Uterus (tissue), 4 donors: ENCODE data around the gene FUT8. TPM values are rescaled to one million over a fixed set of nuclear protein-coding genes. Genes with fewer than 3 reads are reported as not detected.

ENCODE experiments used
- DNase-seq, 2 donors: peaks; one replicate each; pipeline ENCODE4 v3.0.0-alpha.2; 2019 to 2020
- H3K27ac ChIP-seq, 2 donors: fragments of 200-600 bp; sonication (generic); 1 replicate in 1 of 2; 2 replicates in 1 of 2; pipeline ENCODE4 v1.5.1; 2016 to 2018
- H3K27me3 ChIP-seq, 2 donors: fragments of 200-600 bp; sonication (generic); one replicate each; pipeline ENCODE4 v1.5.1; 2018 to 2019; ENCODE audit warnings: control low read depth in 1 of 2
- H3K36me3 ChIP-seq, 2 donors: fragments of 200-600 bp; sonication (generic); one replicate each; pipeline ENCODE4 v1.5.1; 2019; ENCODE audit warnings: control low read depth in 1 of 2
- H3K4me1 ChIP-seq, 2 donors: fragments of 200-600 bp; sonication (generic); one replicate each; pipeline ENCODE4 v1.5.1; 2018 to 2019; ENCODE audit warnings: control low read depth in 1 of 2
- H3K4me3 ChIP-seq, 2 donors: fragments of 200-600 bp; sonication (generic); 1 replicate in 1 of 2; 2 replicates in 1 of 2; pipeline ENCODE4 v1.5.1; 2018 to 2019; ENCODE audit warnings: mild to moderate bottlenecking in 1 of 2
- H3K9me3 ChIP-seq, 2 donors: fragments of 200-600 bp; sonication (generic); one replicate each; pipeline ENCODE4 v1.5.1; 2019; ENCODE audit warnings: control low read depth in 1 of 2
- POLR2A ChIP-seq, 2 donors: fragments of 450-650 bp; IDR thresholded peaks; one replicate each; pipeline ENCODE4 v1.6.1; 2016; ENCODE audit warnings: antibody characterized with exemption in 2 of 2, mild to moderate bottlenecking in 1 of 2, moderate library complexity in 1 of 2
- intact Hi-C: fragments of 100-400 bp; cut with DNase I; formaldehyde crosslinking; loops from one replicate; pipeline ENCODE4 v1.15.1; 2023; ENCODE audit warnings: low total_unique reads
- total RNA-seq, 4 donors: library from RNA; depleted of rRNA in 3 of 4; stranded (reverse); fragments of >200 nt in 3 of 4; gene quantifications; one replicate each; pipeline versions ENCODE4 v1.1.0 to v1.2.4, GENCODE V29; 2014 to 2023
- TF ChIP-seq, protein P1 (sequence below), 4 experiments: fragments of 200-600 bp in 2 of 4; fragments of 450-650 bp in 2 of 4; sonication (generic) in 2 of 4; IDR thresholded peaks; one replicate each; pipeline ENCODE4 v1.5.1; 2016 to 2019; ENCODE audit warnings: antibody characterized with exemption in 4 of 4, mild to moderate bottlenecking in 2 of 4, moderate library complexity in 1 of 4
- donor health status: DM: yes; HTN: yes; CAD: no.

Gene FUT8
- total RNA-seq, 4 donors from 2014 or later, result 39.2 to 57.6 (median 51.8) TPM

DNA sequence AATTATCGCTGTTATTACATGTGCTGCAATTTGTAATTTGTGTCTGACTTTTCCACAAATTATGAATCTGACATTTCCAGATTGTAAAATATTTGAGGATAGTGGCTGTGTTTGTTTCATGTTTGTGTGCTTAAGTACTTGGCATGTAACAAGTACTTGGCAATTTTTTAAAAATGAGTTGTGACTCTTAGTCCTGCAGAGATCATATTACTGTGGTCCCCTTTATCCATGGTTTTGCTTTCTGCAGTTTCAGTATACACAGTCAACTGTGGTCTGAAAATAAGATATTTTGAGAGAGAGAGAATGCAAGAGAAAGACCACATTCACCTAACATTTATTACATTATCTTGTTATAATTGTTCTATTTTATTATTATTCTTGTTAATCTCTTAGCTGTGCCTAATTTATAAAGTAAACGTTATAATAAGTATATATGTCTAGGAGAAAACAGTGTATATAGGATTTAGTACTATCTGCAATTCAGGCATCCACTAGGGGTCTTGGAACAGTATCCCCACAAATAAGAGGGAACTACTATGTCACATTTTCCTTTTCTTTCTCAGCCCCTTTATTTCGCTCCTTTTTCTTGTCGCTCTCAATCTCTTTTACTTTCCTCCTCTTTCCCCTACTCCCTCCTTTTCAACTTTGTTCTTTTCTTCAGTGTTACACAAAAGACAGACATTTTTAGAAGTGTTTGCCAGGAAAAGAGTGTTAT, 176.1 kb downstream of the FUT8 start:
- intact Hi-C loops, result no loop called here
- DNase-seq, result no peak
- H3K9me3 ChIP-seq, result no peaks in the 10 kb centered on the region
- H3K27ac ChIP-seq, result no peak overlapping the region
- no peaks in the 10 kb centered on the region for H3K36me3 ChIP-seq
- no peaks in the 10 kb centered on the region for H3K4me1 ChIP-seq
- H3K4me3 ChIP-seq, result no peak overlapping the region
- TF ChIP-seq, protein P1, sequence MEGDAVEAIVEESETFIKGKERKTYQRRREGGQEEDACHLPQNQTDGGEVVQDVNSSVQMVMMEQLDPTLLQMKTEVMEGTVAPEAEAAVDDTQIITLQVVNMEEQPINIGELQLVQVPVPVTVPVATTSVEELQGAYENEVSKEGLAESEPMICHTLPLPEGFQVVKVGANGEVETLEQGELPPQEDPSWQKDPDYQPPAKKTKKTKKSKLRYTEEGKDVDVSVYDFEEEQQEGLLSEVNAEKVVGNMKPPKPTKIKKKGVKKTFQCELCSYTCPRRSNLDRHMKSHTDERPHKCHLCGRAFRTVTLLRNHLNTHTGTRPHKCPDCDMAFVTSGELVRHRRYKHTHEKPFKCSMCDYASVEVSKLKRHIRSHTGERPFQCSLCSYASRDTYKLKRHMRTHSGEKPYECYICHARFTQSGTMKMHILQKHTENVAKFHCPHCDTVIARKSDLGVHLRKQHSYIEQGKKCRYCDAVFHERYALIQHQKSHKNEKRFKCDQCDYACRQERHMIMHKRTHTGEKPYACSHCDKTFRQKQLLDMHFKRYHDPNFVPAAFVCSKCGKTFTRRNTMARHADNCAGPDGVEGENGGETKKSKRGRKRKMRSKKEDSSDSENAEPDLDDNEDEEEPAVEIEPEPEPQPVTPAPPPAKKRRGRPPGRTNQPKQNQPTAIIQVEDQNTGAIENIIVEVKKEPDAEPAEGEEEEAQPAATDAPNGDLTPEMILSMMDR (IDR thresholded peaks at IDR 0.05), result no peak
- TF ChIP-seq POLR2A (IDR thresholded peaks at IDR 0.05), result no peak
- no peaks in the 10 kb centered on the region for H3K27me3 ChIP-seq

DNA sequence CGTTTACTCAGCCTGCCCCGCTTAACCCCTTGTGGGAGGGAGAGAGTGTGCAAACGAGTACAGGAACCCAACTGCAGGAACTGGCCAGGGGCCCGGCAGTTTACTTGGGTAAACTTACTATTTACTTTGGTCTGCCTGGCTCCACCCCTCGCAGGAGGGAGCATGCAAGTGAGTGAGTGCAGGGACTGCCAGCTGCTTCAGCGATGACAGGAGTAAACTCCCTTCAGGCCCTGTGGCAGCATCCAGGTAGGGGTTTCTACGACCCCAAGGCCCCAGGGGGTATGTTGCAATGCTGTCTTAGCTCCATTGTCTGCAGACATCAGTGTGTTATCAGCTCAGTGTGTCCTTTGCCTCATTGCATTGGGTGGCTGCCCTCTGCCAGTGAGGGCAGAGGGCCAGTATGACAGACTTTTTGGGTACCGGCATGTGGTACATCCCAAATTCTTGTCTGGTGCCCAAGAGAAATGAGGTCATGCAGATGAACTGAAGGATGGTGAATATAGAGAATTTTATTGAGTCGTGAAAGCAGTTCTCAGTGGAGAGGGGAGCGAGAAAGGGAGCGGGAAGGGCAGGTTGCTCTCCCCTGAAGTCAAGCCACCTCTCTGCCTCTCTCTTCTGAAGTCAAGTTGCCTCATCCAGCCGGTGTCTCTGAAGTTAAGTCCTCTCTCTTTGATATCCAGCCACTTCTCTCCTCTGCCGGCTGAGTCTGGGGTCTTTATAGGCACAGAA, 181.8 kb downstream of the FUT8 start:
- no peak for DNase-seq
- Histone ChIP-seq H3K27ac (no peak overlapping the region), H3K4me3 (no peak overlapping the region), H3K9me3 (no peaks in the 10 kb centered on the region), H3K27me3 (no peaks in the 10 kb centered on the region), H3K4me1 (no peaks in the 10 kb centered on the region), H3K36me3 (no peaks in the 10 kb centered on the region)
- intact Hi-C loops, result no loop called here
- TF ChIP-seq, protein P1 (IDR thresholded peaks at IDR 0.05), result no peak
- TF ChIP-seq POLR2A (IDR thresholded peaks at IDR 0.05), result no peak

DNA sequence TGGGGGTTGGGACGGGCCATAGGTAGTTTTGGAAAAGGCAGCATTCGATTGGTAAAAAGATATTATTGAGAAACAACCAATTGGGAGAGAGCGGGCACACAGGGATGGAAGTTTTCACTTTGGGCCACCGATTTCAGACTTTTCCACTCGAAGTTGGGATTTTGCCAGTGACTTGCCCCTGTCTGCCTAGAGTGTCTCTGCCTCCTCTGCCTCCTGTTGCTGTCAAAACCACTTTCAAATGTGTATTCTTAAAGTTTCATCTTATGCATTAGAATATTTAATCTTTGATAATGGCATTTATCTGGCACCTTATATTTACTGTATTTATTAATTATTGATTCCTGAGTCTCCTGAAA, 182.3 kb downstream of the FUT8 start:
- no peaks in the 10 kb centered on the region for H3K27me3 ChIP-seq
- no peak overlapping the region for H3K4me3 ChIP-seq
- H3K4me1 ChIP-seq, result no peaks in the 10 kb centered on the region
- DNase-seq, result no peak
- no peaks in the 10 kb centered on the region for H3K36me3 ChIP-seq
- no peaks in the 10 kb centered on the region for H3K9me3 ChIP-seq
- no peak for TF ChIP-seq POLR2A (IDR thresholded peaks at IDR 0.05)
- TF ChIP-seq, protein P1 (IDR thresholded peaks at IDR 0.05), result no peak
- intact Hi-C loops, result no loop called here
- H3K27ac ChIP-seq, result no peak overlapping the region

DNA sequence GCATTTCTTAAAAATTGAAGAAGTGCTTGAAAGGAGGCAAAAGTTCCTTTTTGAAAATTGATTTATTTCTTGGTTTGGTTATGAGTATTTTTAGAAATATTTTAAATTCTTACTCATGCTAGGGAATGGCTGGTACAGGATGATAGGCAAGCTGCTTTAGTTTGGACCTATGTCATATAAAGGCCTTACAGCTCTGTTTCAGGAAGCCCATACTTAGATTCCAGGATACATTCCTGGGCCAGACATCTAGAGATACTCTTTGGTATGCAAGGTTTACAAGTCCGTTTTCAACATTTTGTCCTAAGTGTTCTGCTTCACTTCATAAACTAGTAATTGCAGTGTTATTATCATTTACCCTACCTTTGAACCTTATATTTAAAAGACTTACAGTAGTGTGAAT, 186.8 kb downstream of the FUT8 start:
- Histone ChIP-seq H3K27me3 (no peaks in the 10 kb centered on the region), H3K36me3 (no peaks in the 10 kb centered on the region), H3K27ac (no peak overlapping the region), H3K4me3 (no peak overlapping the region), H3K4me1 (no peaks in the 10 kb centered on the region), H3K9me3 (no peaks in the 10 kb centered on the region)
- intact Hi-C loops, result no loop called here
- TF ChIP-seq POLR2A (IDR thresholded peaks at IDR 0.05), result no peak
- TF ChIP-seq, protein P1 (IDR thresholded peaks at IDR 0.05), result no peak
- no peak for DNase-seq

DNA sequence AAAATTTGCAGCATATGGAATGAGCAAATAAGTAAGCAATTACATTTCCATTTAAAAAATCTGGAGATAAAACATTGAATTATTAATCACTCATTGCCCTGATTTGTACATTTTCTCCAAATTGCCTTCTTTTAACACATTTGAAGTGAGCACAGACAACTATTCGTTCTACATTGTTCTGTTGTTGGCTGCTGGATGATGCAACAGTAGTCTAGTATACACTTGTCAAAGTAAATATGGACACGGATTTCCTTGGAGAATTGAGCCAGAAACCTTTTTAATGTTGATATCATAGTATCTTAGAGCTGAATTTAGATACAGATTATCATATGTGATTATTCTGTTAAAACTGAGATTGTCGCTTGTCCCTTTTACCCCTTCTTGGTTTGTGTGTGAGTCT, 188.2 kb downstream of the FUT8 start:
- no peak overlapping the region for H3K27ac ChIP-seq
- H3K9me3 ChIP-seq, result no peaks in the 10 kb centered on the region
- no peaks in the 10 kb centered on the region for H3K4me1 ChIP-seq
- intact Hi-C loops, result no loop called here
- no peaks in the 10 kb centered on the region for H3K36me3 ChIP-seq
- no peak for TF ChIP-seq POLR2A (IDR thresholded peaks at IDR 0.05)
- TF ChIP-seq, protein P1 (IDR thresholded peaks at IDR 0.05), result no peak
- no peak for DNase-seq
- no peaks in the 10 kb centered on the region for H3K27me3 ChIP-seq
- no peak overlapping the region for H3K4me3 ChIP-seq
